GM19035 (cell line): ENCODE results near the gene SMPD3.

Experiments used
- ATAC-seq: cut with Tn5 transposase; IDR thresholded peaks from one replicate; pipeline ENCODE4 v1.9.1; 2021; ENCODE audit not compliant: unreplicated experiment

Gene SMPD3

DNA sequence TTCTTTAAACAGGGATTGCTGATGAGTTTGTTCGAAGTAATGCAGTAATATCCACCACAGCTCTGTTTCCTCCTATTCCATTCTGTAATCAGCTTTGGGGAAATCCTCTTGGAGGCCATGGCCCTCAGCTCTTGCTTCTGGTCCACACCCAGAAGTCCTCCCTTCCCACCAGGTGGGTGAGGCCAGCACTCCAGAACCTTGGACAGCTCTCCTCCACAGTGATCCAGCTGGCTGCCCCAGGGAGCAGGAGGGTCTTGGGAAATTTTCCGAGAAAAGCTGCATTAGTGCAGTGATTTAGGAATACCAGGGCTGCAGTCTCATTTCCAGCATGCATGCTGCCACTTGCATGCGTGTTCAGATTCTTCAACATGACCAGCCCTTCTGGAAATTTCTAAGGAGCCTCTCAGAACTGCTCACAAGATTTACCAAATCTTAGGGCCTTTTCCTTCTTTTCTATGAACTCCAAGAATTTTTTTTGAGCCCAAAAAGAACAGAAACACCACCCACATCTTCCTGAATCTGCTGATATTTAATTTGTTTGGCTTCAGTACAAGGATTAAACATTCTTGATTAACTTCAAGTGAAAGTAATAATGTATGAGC lies 4.2 kb downstream of the SMPD3 start:
- ATAC-seq = no peak

DNA sequence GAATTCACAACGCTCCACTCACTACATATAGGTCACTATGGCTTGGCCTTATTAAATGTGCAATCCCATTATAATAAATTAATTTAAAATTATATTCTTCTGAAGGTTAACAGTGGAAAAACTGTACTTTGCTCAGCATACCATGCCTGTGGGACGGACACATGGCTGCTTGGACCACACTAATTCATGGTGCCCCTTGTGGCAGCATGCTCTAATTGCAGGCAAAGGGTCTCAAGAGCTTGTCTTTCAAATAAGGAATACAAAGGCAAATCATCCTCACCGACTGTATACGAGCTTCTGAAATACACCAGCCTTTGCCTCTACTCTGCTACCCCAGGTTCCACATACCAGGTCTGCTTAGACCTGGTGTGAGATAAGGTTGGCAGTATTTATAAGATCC lies 11.7 kb downstream of the SMPD3 start:
- no peak for ATAC-seq

GRCh38 chr16:68434624-68435210 lies 13.6 kb downstream of the SMPD3 start:
- ATAC-seq = no peak

- no peak for ATAC-seq
Observed at GRCh38 chr16:68433316-68433715, 15.0 kb downstream of the SMPD3 start.

DNA sequence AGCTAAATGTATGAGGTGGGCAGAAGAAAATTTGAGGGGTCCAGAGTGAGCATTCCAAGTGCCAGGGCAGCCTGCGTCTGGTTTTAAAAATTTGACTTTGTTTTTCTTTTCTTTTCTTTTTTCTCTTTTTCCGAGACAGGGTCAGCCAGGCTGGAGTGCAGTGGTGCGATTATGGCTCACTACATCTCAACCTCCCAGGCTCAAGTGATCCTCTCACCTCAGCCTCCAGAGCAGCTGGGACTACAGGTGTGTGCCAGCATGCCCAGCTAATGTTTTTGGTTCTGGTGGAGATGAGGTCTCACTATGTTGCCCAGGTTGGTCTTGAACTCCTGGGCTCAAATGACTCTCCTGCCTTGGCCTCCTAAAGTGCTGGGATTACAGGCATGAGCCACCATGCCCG lies 15.6 kb downstream of the SMPD3 start:
- no peak for ATAC-seq

DNA sequence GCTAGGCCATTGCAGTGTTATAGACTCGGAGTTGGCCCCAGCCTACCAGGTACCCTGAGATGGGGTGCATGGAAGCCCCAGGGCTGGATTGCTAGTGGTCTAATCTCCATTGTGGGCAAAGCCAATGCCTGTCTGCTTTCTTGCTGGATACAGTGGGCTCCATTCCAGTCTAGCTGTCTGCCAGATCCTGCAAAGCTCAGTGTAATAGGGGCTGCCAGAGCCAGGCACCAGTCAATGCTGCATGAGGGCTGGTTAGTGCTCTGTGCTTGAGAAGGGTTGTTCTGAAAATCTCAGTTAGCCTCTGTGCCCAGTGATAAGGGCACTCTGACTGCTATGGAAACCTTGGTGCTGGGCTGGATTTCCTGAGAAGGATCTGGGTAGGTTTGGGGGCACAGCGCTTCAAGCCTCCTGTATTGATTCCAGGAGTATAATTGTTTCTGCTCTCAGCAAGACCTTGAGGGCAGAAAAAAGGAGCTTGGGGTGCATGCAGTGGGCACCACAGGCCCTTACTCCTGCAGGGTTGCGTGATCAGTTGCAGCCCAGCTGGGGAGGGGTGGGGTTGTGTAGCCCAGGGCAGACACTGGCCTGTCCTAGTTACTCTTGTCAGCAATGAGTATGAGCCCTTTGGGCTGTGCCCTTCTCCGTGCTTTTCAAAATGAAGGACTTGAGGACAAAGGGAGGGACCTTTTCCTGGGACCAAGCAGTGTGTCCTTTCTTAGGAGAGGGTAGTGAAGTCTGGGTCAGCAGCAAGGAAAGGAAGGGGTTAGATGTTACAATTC lies 19.0 kb downstream of the SMPD3 start:
- ATAC-seq = no peak

DNA sequence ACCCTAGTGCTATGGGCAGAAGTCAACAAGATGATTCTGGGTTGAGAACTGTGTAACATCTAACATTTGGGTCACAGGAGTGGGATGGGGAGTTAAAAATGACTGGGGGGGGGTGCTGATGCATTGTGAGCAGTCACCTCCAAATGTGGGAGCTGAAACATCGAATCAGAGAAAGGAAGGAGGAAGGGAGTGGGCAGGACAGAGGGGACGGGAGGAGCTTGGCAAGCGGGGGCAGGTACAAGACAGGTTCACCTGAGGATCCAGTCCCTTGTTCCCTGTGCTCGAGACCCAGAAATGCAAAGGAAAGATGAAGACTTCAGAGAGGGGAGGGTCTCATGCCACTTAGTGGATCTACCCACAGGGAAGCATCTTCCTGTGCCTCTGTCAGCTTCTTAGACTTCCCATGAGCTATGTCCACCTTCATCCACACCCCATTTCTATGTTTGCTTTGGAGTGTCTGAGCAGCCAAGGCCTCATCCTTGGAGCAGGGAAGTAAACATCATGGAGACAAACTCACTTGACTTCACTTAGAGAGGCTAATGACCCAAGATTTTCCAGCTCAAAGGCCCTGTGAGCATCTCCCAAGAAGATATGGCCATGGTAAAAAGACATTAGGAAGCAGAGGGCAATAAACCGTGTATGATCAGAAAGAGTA lies 20.5 kb downstream of the SMPD3 start:
- ATAC-seq = no peak

- ATAC-seq = no peak
Observed at GRCh38 chr16:68426347-68426652, 22.0 kb downstream of the SMPD3 start.

DNA sequence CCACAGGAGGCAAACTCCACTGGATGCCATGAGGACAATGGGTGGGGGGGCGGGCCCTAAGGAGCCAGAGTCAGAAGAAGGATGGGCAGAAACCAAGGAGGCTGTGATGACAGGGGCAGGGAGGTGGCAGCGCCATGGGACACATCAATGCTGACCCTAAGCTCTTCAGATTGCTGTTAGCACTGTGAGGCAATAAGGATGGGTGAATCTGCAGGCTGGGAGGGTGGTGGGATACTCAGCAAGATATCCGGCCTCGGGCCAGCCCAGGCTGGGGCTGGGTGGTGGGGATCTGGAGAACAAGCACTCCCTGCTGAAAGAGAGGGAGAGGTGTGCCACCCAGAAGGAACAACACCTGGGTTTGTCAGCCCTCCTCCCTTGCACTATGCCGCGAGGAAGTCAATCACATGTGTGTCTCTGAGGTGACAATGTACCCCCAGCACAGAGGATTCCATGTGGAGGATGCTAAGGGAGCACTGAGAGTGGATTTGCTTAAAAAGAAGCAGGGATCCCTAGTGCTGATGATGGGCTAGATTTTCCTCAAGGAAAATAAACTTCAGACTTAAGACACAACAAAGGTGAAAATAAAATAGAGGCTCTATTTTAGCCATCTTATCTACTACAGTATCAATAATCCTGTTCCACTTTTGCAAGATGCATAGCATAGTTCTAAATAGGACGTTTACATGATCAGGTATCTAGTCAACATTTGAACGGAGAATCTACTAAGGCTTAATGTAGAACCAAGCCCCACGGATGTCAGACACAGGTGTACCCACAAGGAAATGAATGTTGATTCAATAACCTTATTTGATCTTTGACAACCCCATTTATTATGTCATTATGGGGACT lies 22.6 kb downstream of the SMPD3 start:
- no peak for ATAC-seq

GRCh38 chr16:68423771-68424170 lies 24.5 kb downstream of the SMPD3 start:
- ATAC-seq = no peak

- no peak for ATAC-seq
Observed at GRCh38 chr16:68422396-68422960, 25.8 kb downstream of the SMPD3 start.

DNA sequence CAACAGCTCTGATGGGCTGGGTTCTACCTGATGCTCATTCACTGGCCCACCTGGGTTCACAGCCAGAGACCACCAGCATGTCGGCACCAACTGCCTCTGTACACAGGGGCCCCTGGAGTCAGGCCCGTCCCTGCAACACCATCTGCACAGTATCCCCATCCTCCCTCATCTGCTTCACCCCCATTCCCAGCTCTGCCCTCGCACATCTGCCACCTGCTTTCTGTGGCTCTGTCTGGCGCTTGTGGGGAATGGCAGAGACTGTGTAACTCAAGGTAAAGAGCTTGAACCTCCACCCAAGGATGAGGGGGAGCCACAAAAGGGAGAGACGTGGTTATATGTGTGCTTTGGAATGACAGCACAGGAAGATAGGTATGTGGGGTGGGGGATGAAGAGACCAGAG lies 27.2 kb downstream of the SMPD3 start:
- ATAC-seq = no peak

- no peak for ATAC-seq
Observed at GRCh38 chr16:68420366-68420942, 27.9 kb downstream of the SMPD3 start.

- ATAC-seq = peak; percentile 74
Observed at GRCh38 chr16:68417711-68418301, 30.5 kb downstream of the SMPD3 start.

- no peak for ATAC-seq
Observed at GRCh38 chr16:68416057-68417046, 32.0 kb downstream of the SMPD3 start.

DNA sequence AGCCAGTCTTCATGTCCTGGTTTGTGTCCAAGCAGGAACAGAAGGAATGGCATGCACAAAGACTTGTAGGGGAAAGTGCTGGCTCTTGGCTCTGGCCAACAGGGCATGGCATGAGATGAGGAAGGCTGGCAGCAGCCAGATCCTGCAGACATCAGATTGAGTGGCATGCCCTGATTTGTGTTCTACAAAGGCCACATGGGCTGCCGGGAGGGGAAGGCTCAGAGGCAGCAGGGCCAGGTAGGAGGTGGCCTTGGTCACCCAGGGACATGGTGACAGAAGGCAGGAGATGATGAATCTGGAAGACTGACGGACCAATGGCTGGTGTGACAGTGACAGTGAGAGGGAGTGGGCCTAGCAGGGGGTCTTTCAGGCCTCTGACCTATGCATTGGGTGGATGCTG lies 33.7 kb downstream of the SMPD3 start:
- no peak for ATAC-seq

DNA sequence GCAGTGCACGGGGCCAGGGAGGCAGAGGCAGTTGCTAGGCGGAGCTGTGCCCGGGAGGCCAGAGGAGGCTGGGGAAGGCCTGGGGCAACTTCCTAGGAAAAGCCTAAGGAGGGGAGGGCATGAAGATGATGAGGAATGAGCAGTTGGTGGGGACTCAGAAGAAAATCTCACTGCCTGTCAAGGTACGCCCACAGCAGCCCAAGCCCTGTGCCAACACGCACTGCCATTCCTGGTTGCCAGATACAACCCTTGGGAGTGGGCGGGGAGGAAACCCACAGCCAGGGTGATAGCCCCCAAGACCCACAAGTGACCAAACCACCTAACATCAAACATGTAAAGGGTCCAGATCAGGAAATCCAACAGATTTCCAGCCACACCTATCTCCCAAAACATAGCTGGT lies 36.2 kb downstream of the SMPD3 start:
- ATAC-seq = no peak

DNA sequence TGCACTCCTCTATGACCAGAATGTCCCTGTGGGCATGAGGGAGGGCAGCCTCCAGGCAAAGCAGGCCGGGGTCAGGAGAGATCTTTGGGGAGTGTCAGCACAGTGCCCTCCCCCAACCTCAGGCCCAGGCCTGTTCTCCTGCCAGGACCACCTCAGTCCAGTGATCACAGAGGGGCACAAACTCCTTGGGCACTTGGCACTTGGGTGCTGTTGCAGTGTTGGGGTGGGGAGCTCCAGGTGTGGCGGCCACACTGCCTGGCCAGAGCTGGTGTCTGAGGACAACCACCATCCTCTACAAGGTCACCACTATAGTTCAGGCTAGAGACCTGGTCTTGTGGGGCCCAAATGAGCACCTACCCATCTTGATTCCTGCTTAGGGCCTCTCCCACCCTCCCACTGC lies 37.2 kb downstream of the SMPD3 start:
- no peak for ATAC-seq

GRCh38 chr16:68408967-68409366 lies 39.3 kb downstream of the SMPD3 start:
- no peak for ATAC-seq
